NT2/D1 (cell line): ENCODE results near the gene UBE2U.

ENCODE experiments used
- SUZ12 ChIP-seq: IDR thresholded peaks from 2 replicates; pipeline ENCODE4 v1.6.1; 2011; ENCODE audit not compliant: insufficient read length, insufficient read depth; ENCODE audit errors: extremely low read depth
- YY1 ChIP-seq: IDR thresholded peaks from 2 replicates; pipeline ENCODE4 v1.6.1; 2011; ENCODE audit not compliant: insufficient read length, insufficient read depth
- ZNF274 ChIP-seq: IDR thresholded peaks from 2 replicates; pipeline ENCODE4 v1.6.1; 2011; ENCODE audit warnings: mild to moderate bottlenecking, low read depth, low read length

DNA sequence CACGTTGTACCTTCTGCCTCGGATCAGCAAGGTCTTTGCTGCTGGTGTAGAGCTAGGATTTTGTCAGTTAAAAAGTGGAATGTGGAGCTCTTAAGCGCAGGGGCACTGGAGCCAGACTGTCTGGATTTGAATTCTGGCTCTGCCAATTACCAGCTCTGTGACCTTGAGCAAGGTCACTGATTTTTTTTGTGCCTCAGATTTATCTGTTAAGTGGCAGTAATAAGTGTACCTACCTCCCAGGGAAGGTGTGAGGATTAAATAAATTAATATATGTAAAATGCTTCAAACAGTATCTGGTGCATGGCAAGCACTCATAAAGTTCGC lies 40.3 kb downstream of the UBE2U start:
- TF ChIP-seq YY1 (no peak), ZNF274 (no peak), SUZ12 (no peak)
